Ovary (tissue), 3 donors: Measurements from ENCODE around the gene ANKS1B.

Experiments
- CTCF ChIP-seq, 3 donors: fragments of 450-650 bp in 2 of 3; fragments of 200-600 bp in 1 of 3; IDR thresholded peaks; one replicate each; pipeline versions ENCODE4 v1.5.1 to v1.8.0; 2016 to 2022; ENCODE audit warnings: antibody characterized with exemption in 3 of 3, mild to moderate bottlenecking in 1 of 3
- EP300 ChIP-seq: sonication (generic); formaldehyde crosslinking; IDR thresholded peaks from one replicate; pipeline ENCODE4 v1.6.1; 2017; ENCODE audit warnings: antibody characterized with exemption
- POLR2A ChIP-seq: fragments of 450-650 bp; IDR thresholded peaks from one replicate; pipeline ENCODE4 v1.6.1; 2017; ENCODE audit warnings: antibody characterized with exemption, mild to moderate bottlenecking, moderate library complexity
- donor health status: DM: no; HTN: no; CAD: no.

DNA sequence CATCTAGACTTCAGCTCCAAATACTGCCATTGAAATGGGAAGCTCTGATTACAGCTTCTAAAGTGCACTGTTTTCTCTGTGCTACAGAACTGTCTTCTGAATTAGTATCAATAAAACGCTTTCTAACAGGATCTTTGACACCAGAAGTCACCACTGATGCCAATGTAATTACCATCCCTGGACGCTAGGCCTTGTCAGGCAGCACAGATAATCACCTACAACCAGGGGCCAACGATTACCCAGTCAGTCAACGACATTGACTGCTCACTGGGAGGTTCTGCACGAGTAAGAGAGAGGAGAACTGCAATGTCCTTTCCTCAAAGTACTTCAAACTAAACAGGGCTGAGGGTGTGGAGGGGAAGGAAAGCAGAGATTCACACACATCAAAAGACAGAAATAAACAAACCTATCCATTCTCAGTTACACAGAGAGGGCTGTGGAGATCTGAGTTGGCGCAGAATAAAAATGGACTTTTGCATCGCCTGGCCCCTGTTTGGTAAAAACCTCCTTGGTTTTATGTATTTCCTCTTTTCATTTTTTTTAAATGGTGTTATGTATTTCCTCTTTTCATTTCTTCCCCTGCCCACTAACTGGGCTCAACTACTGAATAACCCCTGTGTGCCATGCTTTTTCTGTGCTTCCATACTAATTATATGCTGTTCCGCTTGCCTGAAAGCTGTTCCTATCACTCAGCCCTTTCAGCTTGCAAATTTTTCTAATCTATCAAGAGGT, 847.4 kb downstream of the ANKS1B start:
- TF ChIP-seq EP300 (no peak), CTCF (IDR thresholded peaks at IDR 0.05) (no peak), POLR2A (no peak)
